NCI-H1105 (cell line): ENCODE data around the gene LGI1.
"Not testable (repeated sequence)": the region's sequence is repeated elsewhere in the genome, so short reads cannot be mapped to it uniquely, and the experiment has no call there.

Source experiments
- DNase-seq: peaks from one replicate; lab custom pipeline; 2025; lab: John Stamatoyannopoulos, UW

The LGI1 gene

DNA sequence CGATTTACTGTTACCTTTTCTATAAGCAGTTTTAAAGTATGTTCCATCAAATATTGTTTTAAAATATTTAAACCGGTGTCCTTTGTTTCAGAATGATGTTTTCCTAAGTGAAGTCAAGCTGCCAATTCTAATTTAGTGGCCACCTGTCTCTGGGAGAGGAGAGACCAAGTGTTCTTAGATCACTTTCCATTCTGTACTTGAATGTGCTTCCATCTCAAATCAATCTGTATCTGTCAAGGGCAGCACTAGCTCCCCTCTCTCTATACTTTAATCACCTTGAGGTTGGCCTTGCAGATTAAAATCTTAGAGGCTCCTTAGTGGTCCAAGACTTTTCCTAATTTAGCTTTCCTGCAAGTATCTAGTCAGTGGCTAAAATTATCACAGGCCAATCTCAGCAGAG lies 49.6 kb downstream of the LGI1 start:
- DNase-seq: no peak

DNA sequence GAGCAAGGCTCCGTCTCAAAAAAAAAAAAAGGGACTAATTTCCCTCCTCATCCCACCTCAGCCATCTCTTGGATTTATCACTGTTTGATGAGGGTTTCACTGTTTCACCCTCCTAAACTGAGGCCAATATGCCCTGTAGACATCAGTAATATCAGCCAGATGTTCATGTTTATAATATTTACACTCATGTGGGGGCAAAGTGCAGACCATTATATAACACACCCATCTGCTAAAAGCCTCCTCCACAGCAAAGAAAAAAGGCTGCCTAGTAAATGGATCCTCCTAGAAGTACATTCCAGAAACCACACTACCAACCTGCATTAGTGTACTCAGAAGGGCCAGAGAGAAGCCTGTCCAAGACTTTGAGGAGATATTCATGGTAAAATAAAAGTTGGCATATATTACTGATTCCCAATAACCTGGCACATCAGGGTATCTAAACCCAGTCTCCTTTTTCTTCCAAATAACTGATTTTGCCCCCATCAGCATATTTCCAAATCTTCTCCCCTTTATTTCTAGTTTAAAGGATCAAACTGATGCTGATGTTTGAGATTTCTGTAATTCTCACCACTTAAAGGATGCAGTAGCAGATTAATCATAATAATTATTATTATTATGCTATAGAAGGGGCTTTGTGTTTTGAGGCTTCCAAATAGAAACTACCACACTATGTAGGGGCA lies 55.1 kb downstream of the LGI1 start:
- no peak for DNase-seq

DNA sequence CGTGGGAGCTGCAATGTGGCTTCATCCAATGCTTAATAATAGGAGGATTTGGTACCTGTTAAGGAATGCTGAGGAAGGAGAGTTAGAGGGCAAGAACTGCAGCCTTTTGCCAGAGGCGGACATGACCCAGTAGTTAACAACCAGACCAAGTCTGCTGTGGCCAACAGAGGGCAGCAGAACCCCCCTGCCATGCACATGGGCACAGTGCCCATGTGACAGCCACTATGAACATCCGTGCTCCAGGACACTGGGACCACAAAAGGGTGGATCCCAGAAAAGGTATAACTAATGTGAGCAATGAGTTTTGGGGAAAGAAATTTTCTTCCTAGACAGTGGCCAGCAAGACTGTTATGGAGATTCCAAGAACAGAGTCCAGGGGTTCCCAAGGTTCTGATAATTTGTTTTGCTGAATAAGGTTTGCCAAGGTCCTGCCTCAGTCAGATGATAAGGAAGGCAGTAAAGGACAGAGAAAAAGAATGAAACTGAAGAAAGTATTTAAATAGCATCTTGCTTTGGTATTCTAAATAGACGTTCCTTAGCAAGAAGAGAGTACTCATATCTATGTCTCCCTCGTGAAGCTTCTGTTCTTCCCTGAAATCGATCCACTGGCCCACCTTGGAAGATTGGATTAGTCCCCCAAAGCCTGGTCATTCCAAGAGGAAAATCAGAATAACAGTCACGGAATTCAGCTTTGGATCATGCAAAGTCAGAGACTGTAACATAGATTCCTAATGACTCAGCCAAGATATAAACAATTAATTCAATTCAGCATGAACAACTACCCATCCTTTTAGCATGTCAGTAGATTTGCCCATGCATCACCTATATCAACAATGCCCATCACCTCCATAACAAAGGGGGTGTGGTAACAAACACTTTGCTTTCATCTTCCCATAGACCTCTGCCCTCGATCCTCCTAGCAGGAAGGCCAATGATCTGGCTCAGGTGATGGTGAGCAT lies 56.0 kb downstream of the LGI1 start:
- peak; percentile 27 for DNase-seq

DNA sequence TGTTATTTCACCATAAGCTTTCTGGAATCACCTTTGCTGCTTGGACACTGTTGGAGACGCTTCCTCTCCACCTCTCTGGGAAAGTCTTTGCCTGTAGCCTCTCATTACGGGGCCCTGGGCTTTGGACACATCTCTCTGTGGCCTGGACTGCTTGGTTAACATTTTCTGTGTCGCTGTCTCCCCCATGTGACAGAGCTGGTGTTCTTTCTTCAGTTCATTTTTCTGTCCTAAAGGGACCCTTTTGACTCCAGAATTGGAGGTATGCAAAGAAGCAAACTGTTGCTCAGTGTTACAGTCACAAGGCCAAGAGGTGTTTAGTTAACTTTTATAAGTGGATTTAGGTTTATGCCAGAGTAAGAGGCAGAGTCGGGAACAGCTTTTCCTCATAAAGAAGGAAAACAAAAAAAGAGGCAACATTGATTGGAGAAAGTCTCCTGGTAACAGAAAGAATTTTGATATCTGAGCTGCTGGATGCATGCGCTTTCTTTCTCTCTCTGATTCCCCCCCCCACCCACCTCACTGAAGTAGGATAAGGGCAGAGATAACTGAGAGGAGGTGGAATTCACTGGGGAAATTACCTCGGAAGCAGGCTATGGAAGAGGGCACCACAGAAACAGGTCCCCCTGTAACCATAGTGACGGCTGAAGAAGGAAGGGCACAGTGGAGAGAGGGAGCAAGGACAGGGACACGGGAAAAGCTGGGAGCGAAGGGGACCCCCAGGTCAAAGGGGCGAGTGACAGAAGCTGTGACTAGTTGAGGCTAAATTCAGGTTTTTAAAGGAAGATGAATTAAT lies 57.8 kb downstream of the LGI1 start:
- DNase-seq: no peak

DNA sequence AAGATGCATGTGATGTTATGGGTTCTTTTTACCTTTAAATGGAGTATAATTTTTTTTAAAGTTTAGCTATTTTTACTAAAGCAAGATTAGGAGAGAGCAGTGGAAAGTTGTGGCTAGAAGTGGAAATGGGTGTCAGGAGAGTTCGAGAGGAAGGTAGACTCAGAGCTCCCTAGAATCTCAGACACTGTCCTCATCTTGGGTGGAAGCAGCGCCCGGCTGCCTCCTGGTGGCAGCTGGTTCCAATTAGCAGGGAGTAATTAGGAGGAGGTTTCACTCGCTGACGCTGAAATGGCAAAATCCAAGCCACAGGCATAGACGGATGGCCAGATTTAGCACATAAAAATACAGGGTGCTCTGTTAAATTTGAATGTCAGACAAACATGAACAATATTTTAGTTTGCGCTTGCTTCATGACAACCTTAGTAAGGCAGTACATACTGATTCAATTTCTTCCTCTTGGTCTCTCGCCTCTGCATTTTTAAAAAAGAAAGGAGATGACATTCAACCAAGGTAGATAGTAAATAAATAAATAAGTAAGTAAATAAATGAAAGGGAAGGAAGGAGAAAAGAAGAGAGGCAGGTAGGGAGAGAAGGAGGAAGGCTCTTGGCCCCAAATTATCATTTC lies 58.5 kb downstream of the LGI1 start:
- DNase-seq: no peak

DNA sequence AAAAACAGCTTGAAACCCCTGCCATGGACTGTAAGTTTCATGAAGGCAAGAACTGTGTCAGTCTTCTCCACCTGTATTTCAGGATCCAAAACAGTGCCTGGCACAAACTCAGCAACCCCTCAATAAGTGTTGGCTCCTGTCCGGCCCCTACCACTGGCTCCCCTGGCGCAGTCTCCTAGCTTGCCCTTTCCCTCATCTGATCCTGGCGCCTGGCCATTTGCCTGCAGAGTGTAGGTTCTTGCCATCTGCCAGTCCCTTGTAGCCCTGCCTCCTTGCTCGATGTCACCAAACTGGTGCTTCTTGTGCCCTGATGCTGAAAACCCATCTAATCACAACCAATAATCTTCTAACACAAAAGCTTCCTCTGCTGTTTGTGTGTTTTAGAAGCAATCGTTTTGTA lies 60.4 kb downstream of the LGI1 start:
- no peak for DNase-seq

DNA sequence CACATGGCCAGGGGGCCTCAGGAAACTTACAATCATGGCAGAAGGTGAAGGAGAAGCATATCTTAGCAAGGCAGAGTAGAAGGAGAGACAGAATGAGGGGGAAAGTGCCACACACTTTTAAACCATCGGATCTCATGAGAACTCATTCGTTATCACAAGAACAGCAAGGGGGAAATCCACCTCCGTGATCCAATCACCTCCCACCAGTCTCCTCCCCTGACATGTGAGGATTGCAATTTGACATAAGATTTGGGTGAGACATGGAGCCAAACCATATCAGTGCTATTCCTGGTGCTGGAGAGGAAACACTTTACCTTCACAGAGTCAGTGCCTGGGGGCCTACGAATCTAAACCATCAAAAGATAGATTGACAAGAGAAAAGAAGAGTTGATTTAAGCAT lies 61.8 kb downstream of the LGI1 start:
- DNase-seq: no peak

DNA sequence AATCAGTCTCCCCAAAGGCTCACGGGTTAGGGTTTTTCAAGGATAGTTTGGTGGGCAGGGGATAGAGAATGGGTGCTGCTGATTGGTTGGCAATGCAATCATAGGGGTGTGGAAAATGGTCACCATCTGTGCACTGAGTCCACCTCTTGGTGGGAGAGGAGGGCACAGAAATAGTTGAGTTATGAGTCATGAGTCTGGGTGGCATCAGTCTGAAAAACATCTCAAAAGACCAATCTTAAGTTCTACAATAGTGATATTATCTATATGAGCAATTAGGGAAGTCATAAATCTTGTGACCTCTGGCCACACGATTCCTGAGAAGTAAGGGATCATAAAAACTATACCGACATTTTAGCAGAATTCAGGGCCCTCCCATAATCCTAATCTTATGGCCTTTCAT lies 62.7 kb downstream of the LGI1 start:
- no peak for DNase-seq

DNA sequence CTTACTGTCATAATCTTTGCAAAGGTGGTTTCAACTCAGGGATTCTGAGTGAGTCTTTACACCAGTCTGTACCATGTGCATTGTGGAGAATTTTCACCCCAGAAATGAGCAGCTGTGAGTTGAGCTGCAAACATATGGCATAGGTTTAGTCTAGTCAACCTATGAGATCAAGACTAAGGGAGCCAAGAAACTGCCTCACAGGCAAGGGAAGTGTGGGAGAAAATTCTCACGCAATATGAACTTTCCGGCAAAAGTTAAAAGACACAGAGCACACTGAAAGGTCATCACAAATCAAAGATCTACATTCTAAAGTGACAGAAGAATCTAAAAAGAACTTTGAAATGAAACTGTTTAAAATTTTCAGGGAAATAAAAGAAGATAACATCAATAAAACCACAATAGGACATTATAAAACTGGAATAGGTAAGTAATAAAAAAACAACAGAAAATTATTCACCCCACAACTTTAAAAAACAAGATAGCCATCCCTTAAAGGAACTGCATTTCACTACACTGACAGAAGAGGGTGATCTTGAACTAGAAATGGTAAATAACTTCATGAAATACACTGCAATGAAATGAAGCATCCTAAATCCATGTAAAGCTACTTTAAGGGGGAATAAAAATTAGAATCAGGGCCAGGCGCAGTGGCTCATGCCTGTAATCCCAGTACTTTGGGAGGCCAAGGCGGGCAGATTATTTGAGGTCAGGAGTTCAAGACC lies 63.5 kb downstream of the LGI1 start:
- no peak for DNase-seq

DNA sequence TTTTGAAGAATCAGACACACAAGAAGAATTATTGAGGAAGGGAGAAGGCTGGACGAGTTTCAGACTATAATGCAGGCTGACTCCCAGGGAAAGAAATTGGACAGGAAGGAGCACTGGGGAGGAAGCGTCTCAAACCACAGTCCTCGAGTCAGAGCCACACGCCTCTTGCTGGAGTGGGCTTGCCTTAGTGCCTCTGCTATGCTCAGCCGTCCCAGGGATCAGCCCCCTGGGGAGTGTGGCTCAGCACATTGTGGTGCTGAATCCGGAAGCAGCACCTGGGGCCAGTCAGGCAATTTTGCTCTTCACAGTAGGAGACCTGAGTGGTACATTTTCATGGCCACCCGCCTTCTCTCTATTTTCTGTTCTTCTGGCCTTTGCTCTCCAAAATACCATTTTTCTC lies 68.6 kb downstream of the LGI1 start:
- no peak for DNase-seq

DNA sequence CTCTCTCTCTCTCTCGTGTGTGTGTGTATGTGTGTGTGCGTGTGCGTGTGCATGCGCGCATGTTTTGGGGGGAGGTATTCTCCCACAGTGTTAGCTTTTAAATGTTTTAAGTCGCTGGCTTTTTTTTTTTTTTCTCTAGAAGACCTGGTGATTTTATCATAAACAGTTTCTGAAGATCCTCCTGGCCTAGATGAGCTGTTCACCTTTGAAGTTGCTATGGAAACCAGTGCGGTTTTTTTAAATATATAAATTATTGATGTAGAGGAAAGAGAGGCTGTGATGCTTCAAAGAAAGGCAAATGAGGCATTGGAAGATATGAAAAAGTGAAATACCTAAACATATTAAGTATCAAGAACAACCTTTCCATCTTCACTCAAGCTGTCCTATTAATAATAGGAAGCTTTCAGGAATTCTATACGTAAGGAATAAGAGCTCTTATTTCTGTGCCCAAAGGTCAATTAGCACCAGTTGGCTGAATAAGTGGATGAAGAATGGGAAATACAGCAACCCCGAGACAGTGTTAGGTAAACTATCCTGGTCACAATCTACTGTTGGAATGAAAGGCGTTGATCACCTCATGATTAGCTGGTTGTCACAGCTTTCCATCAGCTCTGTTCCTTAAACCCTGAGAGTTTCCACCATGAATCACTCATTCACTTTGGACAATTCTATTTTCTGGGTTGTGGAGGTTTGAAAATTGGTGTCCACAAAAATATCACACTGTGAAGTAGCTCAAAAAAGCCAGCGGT lies 69.5 kb downstream of the LGI1 start:
- DNase-seq: no peak

DNA sequence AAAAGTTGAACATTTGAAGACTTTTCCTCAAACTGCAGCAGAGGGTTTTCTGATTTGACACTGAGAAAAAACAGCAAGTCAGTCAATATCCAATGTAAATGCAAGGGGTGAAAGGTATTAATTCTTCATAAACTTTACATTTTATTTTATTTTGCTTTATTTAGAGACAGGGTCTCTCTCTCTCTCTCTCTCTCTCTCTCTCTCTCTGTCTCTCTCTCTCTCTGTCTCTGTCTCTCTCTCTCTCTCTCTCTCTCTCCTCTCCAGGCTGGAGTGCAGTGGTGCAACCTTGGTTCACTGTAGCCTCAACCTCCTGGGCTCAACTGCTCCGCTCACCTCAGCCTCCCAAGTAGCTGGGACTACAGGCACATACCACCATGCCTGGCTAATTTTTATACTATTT lies 73.3 kb downstream of the LGI1 start:
- not testable (repeated sequence) for DNase-seq

DNA sequence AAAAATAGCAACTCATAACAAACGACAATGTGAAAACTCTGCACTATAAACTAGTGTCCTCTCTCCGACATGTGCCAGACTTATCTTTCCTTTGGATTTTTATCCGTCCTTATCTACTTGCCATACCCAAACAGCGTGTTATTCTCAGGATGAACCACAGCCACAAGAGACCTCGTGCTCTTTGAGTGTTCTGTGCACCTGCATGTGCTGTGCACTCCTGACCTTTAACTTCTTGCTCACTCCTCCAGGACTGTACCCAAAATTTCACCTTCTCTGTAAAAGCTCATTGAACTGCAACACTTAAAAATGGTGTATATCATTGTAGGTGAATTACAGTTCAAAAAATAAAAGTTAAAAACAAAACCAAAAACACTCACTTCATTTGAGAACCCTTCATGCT lies 78.0 kb downstream of the LGI1 start:
- no peak for DNase-seq

DNA sequence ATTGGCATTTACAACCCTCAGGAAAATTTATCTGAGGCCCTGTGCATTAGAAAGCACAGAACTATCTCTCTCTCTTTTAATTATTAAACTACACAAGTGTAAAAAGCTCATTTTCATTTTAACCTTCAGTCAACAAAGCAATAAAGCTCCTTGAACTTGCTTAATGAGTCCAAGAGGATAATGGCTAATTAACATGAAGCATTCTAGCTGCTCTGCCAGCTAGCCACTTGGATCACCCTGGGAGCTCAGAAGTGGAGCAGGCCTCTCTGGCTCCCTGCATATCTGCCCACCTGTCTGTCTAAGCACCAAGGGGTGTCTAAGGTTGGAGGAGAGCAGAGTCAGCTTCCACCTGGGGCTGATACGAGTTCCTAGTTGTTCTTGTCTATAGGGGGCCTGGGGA lies 80.1 kb downstream of the LGI1 start:
- peak; percentile 40 for DNase-seq

DNA sequence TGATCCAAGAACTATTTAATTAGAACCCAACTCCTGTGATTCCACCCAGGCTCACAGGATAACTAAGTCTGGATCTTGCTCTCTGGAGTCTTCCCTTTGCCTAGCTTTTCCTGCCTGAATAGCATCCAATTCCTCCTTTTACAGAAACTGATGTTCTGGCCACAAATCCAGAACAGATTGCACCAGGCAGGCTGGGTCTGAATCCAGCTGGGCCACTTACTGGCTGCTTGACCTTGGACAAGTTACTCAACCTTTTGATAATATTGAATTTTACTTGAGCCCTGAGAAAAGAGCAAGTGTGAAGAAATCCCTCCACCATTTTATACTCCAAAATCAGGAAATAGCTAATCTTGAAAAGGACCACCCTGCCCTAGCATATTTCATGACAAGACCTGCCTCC lies 80.5 kb downstream of the LGI1 start:
- no peak for DNase-seq

DNA sequence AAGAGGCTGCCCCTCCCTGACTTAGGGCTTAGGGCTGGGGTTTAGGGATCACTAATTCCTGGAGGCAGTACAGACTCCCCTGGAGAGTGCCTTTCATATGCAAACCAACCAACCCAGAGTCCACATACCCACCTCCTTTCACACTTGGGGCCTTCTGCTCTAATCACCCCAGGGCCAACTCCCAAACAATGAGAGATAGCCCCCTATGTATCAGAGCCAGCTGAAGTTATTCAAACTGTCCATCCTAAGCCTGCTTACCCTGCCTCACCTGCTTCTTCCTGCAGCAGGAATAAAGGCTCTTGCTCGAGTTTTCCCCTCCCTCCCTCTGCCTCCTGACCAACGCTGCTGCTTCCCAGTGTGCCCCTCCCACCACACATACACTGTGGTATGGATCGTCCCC lies 84.2 kb downstream of the LGI1 start:
- DNase-seq: no peak

DNA sequence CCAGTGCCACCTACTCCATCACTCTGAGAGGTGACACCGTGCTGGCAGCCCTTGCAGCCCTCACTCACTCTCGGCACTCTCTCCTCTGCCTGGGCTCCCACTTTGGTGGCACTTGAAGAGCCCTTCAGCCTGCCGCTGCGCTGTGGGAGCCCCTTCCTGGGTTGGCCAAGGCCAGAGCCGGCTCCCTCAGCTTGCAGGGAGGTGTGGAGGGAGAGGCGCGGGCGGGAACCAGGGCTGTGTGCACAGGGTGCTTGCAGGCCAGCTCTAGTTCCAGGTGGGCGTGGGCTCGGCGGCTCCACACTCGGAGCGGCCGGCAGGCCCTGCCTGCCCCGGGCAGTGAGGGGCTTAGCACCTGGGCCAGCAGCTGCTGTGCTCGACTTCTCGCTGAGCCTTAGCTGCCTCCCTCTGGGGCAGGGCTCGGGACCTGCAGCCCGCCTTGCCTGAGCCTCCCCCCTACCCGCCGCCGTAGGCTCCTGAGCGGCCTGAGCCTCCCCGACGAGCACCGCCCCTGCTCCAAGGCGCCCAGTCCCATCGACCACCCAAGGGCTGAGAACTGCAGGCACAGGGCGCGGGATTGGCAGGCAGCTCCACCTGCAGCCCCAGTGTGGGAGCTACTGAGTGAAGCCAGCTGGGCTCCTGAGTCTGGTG lies 87.4 kb downstream of the LGI1 start:
- no peak for DNase-seq
